MCF 10A (cell line): ENCODE results near the gene MED15. TPM values are rescaled to one million over a fixed set of nuclear protein-coding genes. Genes with fewer than 3 reads are reported as not detected.

Source experiments
- BruUV-seq: library from RNA; stranded (reverse); fragments of 400-500 nt; replicated peaks from 2 replicates; lab custom pipeline; 2021; lab: Mats Ljungman, UMichigan
- CTCF ChIA-PET: fragments of 300-600 bp; sonication (Branson Sonifier 250); formaldehyde crosslinking; extraction: SDS; loops from one replicate; lab custom pipeline; 2021; ENCODE audit warnings: antibody characterized with exemption, inconsistent platforms; lab: Yijun Ruan, JAX
- POLR2A ChIA-PET: fragments of 300-600, 350-650 bp; sonication (Branson Sonifier 250); formaldehyde crosslinking; extraction: SDS; loops from one replicate; lab custom pipeline; 2020; ENCODE audit warnings: antibody characterized with exemption, inconsistent platforms; lab: Yijun Ruan, JAX
- DNase-seq: peaks from one replicate; pipeline ENCODE4 v3.0.0-alpha.2; 2018; ENCODE audit not compliant: unreplicated experiment
- H3K27ac Mint-ChIP-seq: one replicate; pipeline ENCODE4 v1.8.0; 2022; ENCODE audit warnings: mild to moderate bottlenecking, low read depth, mixed read lengths; ENCODE audit not compliant: unreplicated experiment
- H3K27me3 Mint-ChIP-seq: one replicate; pipeline ENCODE4 v1.8.0; 2022; ENCODE audit warnings: mixed read lengths; ENCODE audit not compliant: insufficient read depth, unreplicated experiment
- H3K36me3 Mint-ChIP-seq: one replicate; pipeline ENCODE4 v1.8.0; 2022; ENCODE audit warnings: mild to moderate bottlenecking, moderate library complexity, mixed read lengths; ENCODE audit not compliant: insufficient read depth, unreplicated experiment
- H3K4me1 Mint-ChIP-seq: one replicate; pipeline ENCODE4 v1.8.0; 2022; ENCODE audit warnings: mixed read lengths; ENCODE audit not compliant: insufficient read depth, unreplicated experiment
- H3K4me3 Mint-ChIP-seq: one replicate; pipeline ENCODE4 v1.8.0; 2022; ENCODE audit warnings: mild to moderate bottlenecking, moderate library complexity, mixed read lengths; ENCODE audit not compliant: unreplicated experiment
- H3K9me3 Mint-ChIP-seq: one replicate; pipeline ENCODE4 v1.8.0; 2022; ENCODE audit warnings: mixed read lengths; ENCODE audit not compliant: unreplicated experiment
- CTCF ChIP-seq: fragments of 200-600 bp; IDR thresholded peaks from one replicate; pipeline ENCODE4 v1.8.0; 2022; ENCODE audit warnings: antibody characterized with exemption, mild to moderate bottlenecking; ENCODE audit not compliant: unreplicated experiment
- intact Hi-C: fragments of 100-400 bp; cut with micrococcal nuclease; formaldehyde crosslinking; loops from 2 replicates; pipeline ENCODE4 v1.14.1; 2022
- total RNA-seq: library from RNA; stranded (reverse); gene quantifications from 2 replicates; pipeline ENCODE4 v1.2.3, GENCODE V29; 2022

The MED15 gene
- total RNA-seq, 1 experiment from 2014 or later = 122 TPM

GRCh38 chr22:20569059-20570058 lies 61.9 kb downstream of the MED15 start:
- ChIA-PET CTCF (interaction anchor here (0.6 to 1.7 kb wide), 7 partner anchors 7 to 1060 kb away, joined by 3 to 7 read pairs (median 5); partner anchors contain the start of gene MED15), POLR2A (interaction anchor here (0.6 to 9.5 kb wide), 19 partner anchors 12 to 627 kb away, joined by 3 to 113 read pairs (median 3); partner anchors contain the start of gene MED15)
- Mint-ChIP-seq H3K4me3 (peak overlapping the region; percentile 59), H3K36me3 (peaks cover 97% of the 10 kb centered on the region), H3K27me3 (no peaks in the 10 kb centered on the region), H3K9me3 (no peaks in the 10 kb centered on the region), H3K4me1 (peaks cover 36% of the 10 kb centered on the region), H3K27ac (peak overlapping the region; percentile 94)
- intact Hi-C loops = loop anchor here (1.0 to 5.0 kb wide), 3 partner anchors 39 to 128 kb away; no protein-coding TSS in a partner anchor
- no peak for TF ChIP-seq CTCF
- BruUV-seq = no TSS peak
- peak; percentile 96 for DNase-seq

GRCh38 chr22:20571078-20571503 lies 63.7 kb downstream of the MED15 start:
- CTCF ChIA-PET = interaction anchor here (0.6 to 1.3 kb wide), 3 partner anchors 8 to 31 kb away, joined by 3 to 4 read pairs (median 4); no protein-coding TSS in a partner anchor
- POLR2A ChIA-PET = interaction anchor here (5.9 to 9.5 kb wide), 2 partner anchors 40 to 63 kb away, joined by 74 to 113 read pairs; partner anchors contain the start of gene MED15

GRCh38 chr22:20571531-20572007 lies 64.2 kb downstream of the MED15 start:
- H3K4me3 Mint-ChIP-seq = no peak overlapping the region
- H3K27me3 Mint-ChIP-seq = no peaks in the 10 kb centered on the region
- peak; percentile 53 for DNase-seq
- intact Hi-C loops = no loop called here
- POLR2A ChIA-PET = interaction anchor here (5.9 to 9.5 kb wide), 2 partner anchors 40 to 63 kb away, joined by 74 to 113 read pairs; partner anchors contain the start of gene MED15
- H3K27ac Mint-ChIP-seq = no peak overlapping the region
- no TSS peak for BruUV-seq
- peaks cover 32% of the 10 kb centered on the region for H3K4me1 Mint-ChIP-seq
- H3K9me3 Mint-ChIP-seq = no peaks in the 10 kb centered on the region
- TF ChIP-seq CTCF = peak; percentile 64
- peaks cover 98% of the 10 kb centered on the region for H3K36me3 Mint-ChIP-seq
- CTCF ChIA-PET = interaction anchor here (0.6 to 3.7 kb wide), 6 partner anchors 7 to 44 kb away, joined by 3 to 15 read pairs (median 4); no protein-coding TSS in a partner anchor

More at GRCh38 chr22:20571078-20571503, 63.7 kb downstream of the MED15 start:
- peaks cover 97% of the 10 kb centered on the region for H3K36me3 Mint-ChIP-seq
- H3K4me3 Mint-ChIP-seq = no peak overlapping the region
- H3K9me3 Mint-ChIP-seq = no peaks in the 10 kb centered on the region
- no peak for TF ChIP-seq CTCF
- BruUV-seq = no TSS peak
- no peak overlapping the region for H3K27ac Mint-ChIP-seq
- H3K4me1 Mint-ChIP-seq = peaks cover 35% of the 10 kb centered on the region
- no peaks in the 10 kb centered on the region for H3K27me3 Mint-ChIP-seq
- DNase-seq = no peak
- intact Hi-C loops = no loop called here
